K562 (cell line): ENCODE results near the gene UTP20. TPM values are rescaled to one million over a fixed set of nuclear protein-coding genes. Genes with fewer than 3 reads are reported as not detected.

ENCODE experiments used
- ATAC-seq: fragments of 200-7000 bp; cut with Tn5 transposase; 3 replicates; pipeline ENCODE4 v1.9.1; 2020; ENCODE audit warnings: moderate library complexity
- BruUV-seq: library from RNA; stranded (reverse); fragments of 400-500 nt; replicated peaks from 2 replicates; lab custom pipeline; 2021; lab: Mats Ljungman, UMichigan
- CTCF ChIA-PET: fragments of 300-600 bp; formaldehyde crosslinking; extraction: SDS; loops from one replicate; lab custom pipeline; 2021; ENCODE audit warnings: low intra/inter-chr PET ratio; lab: Yijun Ruan, JAX
- POLR2A ChIA-PET: fragments of 300-600, 350-650 bp; sonication (Branson Sonifier 250); formaldehyde crosslinking; extraction: SDS; loops from one replicate; lab custom pipeline; 2021; ENCODE audit warnings: antibody characterized with exemption, inconsistent platforms; lab: Yijun Ruan, JAX
- DNase-seq, 4 experiments: peaks; one replicate each; pipeline versions ENCODE4 v3.0.0 to v3.0.0-alpha.2; 2011 to 2018; ENCODE audit warnings: low spot score in 3 of 4, mixed read lengths in 3 of 4; ENCODE audit errors: extremely low read depth in 1 of 4
- FAIRE-seq: peaks from 2 replicates; lab custom pipeline; 2011; peaks lifted over from hg19 to GRCh38; lab: Jason Lieb, UNC
- H2AFZ ChIP-seq: 2 replicates; pipeline ENCODE4 v1.6.0; 2011; ENCODE audit warnings: low read depth, low read length, control low read depth, inconsistent platforms
- H3K27ac ChIP-seq: fragments of 200-600 bp; 3 replicates; pipeline ENCODE4 v1.8.0; 2011; ENCODE audit warnings: low read depth, mild to moderate bottlenecking, control low read depth, inconsistent platforms, low read length, moderate library complexity, mixed read lengths; ENCODE audit errors: extremely low read depth
- H3K27me3 ChIP-seq, 2 experiments: fragments of 300-600 bp in 1 of 2; 2 replicates in 1 of 2; 3 replicates in 1 of 2; pipeline versions ENCODE4 v1.6.0 to v1.8.0; 2011; ENCODE audit warnings: inconsistent platforms in 2 of 2, low read length in 2 of 2, mild to moderate bottlenecking in 1 of 2, mixed read lengths in 1 of 2, moderate library complexity in 1 of 2; ENCODE audit not compliant: control insufficient read depth in 2 of 2, insufficient read depth in 2 of 2
- H3K36me3 ChIP-seq: fragments of 300-600 bp; 3 replicates; pipeline ENCODE4 v1.8.0; 2011; ENCODE audit warnings: mild to moderate bottlenecking, low read length, inconsistent platforms; ENCODE audit not compliant: control insufficient read depth, insufficient read depth
- H3K4me1 ChIP-seq, 2 experiments: fragments of 200-600 bp in 1 of 2; replicated peaks in 1 of 2; 2 replicates in 1 of 2; 3 replicates in 1 of 2; pipeline versions ENCODE4 v1.5.1 to v1.8.0; 2011; ENCODE audit warnings: inconsistent platforms in 2 of 2, low read length in 2 of 2, mild to moderate bottlenecking in 1 of 2, mixed read lengths in 1 of 2, moderate library complexity in 1 of 2; ENCODE audit not compliant: control insufficient read depth in 2 of 2, insufficient read depth in 2 of 2
- H3K4me2 ChIP-seq: 2 replicates; pipeline ENCODE4 v1.6.1; 2011; ENCODE audit warnings: low read length, control low read depth, inconsistent platforms, mixed read lengths; ENCODE audit not compliant: insufficient read depth
- H3K4me3 ChIP-seq: fragments of 200-600 bp; sonication (generic), shearing (Covaris generic); 2 replicates; pipeline ENCODE4 v1.5.1; 2016; ENCODE audit warnings: control low read depth, inconsistent platforms
- H3K79me2 ChIP-seq: fragments of 200-600 bp; 3 replicates; pipeline ENCODE4 v1.8.0; 2011; ENCODE audit warnings: low read length, inconsistent platforms; ENCODE audit not compliant: control insufficient read depth, insufficient read depth
- H3K9ac ChIP-seq, 2 experiments: 2 replicates each; pipeline versions ENCODE4 v1.6.0 to v1.6.1; 2011; ENCODE audit warnings: low read depth in 2 of 2, low read length in 2 of 2, control low read depth in 1 of 2, inconsistent platforms in 1 of 2, mild to moderate bottlenecking in 1 of 2, mixed read lengths in 1 of 2; ENCODE audit not compliant: insufficient read depth in 1 of 2
- H3K9me1 ChIP-seq: one replicate; pipeline ENCODE4 v1.6.0; 2011; ENCODE audit warnings: inconsistent platforms, mild to moderate bottlenecking, low read length, moderate library complexity; ENCODE audit not compliant: control insufficient read depth, insufficient read depth
- H3K9me3 ChIP-seq: replicated peaks from 2 replicates; pipeline ENCODE4 v1.5.1; 2011; ENCODE audit warnings: low read depth, low read length, inconsistent platforms; ENCODE audit not compliant: control insufficient read depth, insufficient read depth
- H4K20me1 ChIP-seq: replicated peaks from 2 replicates; pipeline ENCODE4 v1.6.1; 2011; ENCODE audit warnings: low read length, inconsistent platforms, mixed read lengths; ENCODE audit not compliant: control insufficient read depth, insufficient read depth
- AFF1 ChIP-seq, 2 experiments: fragments of 450-650 bp; IDR thresholded peaks; 2 replicates each; pipeline ENCODE4 v1.6.1; 2018; ENCODE audit warnings: mild to moderate bottlenecking in 2 of 2, low read depth in 1 of 2; ENCODE audit not compliant: partially characterized antibody in 2 of 2
- ATF1 ChIP-seq, 2 experiments: fragments of 450-650 bp in 1 of 2; IDR thresholded peaks; 2 replicates each; pipeline ENCODE4 v1.6.1; 2016; ENCODE audit warnings: missing compliant biosample characterization in 1 of 2, missing genetic modification characterization in 1 of 2
- ETV1 ChIP-seq: fragments of 450-650 bp; conservative IDR thresholded peaks from 2 replicates; pipeline ENCODE4 v1.6.1; 2016; ENCODE audit warnings: missing genetic modification characterization, control low read depth, low read depth, missing compliant biosample characterization
- RAD21 ChIP-seq, 2 experiments: fragments of 250-450 bp in 1 of 2; fragments of 450-650 bp in 1 of 2; sonication (Bioruptor Pico) in 1 of 2; formaldehyde crosslinking in 1 of 2; IDR thresholded peaks in 1 of 2; conservative IDR thresholded peaks in 1 of 2; 2 replicates each; pipeline versions ENCODE4 v1.4.0 to v1.8.0; 2020 to 2022; ENCODE audit warnings: mild to moderate bottlenecking in 2 of 2, moderate library complexity in 1 of 2
- XRCC4 ChIP-seq: IDR thresholded peaks from one replicate; pipeline ENCODE4 v1.6.1; 2011; ENCODE audit not compliant: insufficient read depth, insufficient read length; ENCODE audit errors: extremely low read depth
- ZBED1 ChIP-seq: IDR thresholded peaks from 2 replicates; pipeline ENCODE4 v1.6.1; 2014
- ZBTB34 ChIP-seq: fragments of 250-450 bp; sonication (Bioruptor Pico); IDR thresholded peaks from 2 replicates; pipeline ENCODE4 v1.8.0; 2021; ENCODE audit warnings: mild to moderate bottlenecking, moderate library complexity
- ZFX ChIP-seq: sonication (generic); formaldehyde crosslinking; IDR thresholded peaks from 2 replicates; pipeline ENCODE4 v1.8.0; 2022; ENCODE audit warnings: mild to moderate bottlenecking, missing genetic modification reagents, moderate library complexity
- ZNF354B ChIP-seq: fragments of 250-450 bp; sonication (Bioruptor Pico); IDR thresholded peaks from 2 replicates; pipeline ENCODE4 v1.4.0; 2020
- ZNF707 ChIP-seq: fragments of 250-450 bp; sonication (Bioruptor Pico); conservative IDR thresholded peaks from 2 replicates; pipeline ENCODE4 v1.8.0; 2022; ENCODE audit warnings: inconsistent platforms, mild to moderate bottlenecking, moderate library complexity
- WGBS: fragments of 100-300 bp; shearing (Covaris generic); methylation state at CpG from one replicate; pipeline ENCODE4 v1.1.6; 2016; ENCODE audit warnings: low coverage, mixed read lengths; ENCODE audit not compliant: insufficient coverage; ENCODE audit errors: missing lambda C conversion rate; 5-methylcytosine and 5-hydroxymethylcytosine counted together
- in situ Hi-C: fragments of 300-500 bp; cut with MboI; formaldehyde crosslinking; loops from 4 replicates; pipeline ENCODE4 v1.15.0; 2018; ENCODE audit warnings: inconsistent platforms, mixed read lengths
- intact Hi-C: fragments of 100-400 bp; cut with micrococcal nuclease; formaldehyde crosslinking; loops from 2 replicates; pipeline ENCODE4 v1.14.2; 2022
- polyA plus RNA-seq, 8 experiments: library from polyadenylated mRNA; depleted of rRNA in 4 of 8; stranded (reverse) in 5 of 8; unstranded in 3 of 8; fragments of >200 nt; fragmentation: Nextera tagmentation in 2 of 8; fragmentation: Illumina TruSeq in 1 of 8; extraction: Ambion mirVana in 2 of 8; extraction: Trizol in 1 of 8; gene quantifications; 2 replicates each; pipeline versions ENCODE4 v1.2.1 to v1.2.3, GENCODE V29; 2011 to 2014; ENCODE audit warnings: inconsistent platforms in 1 of 8, missing spikeins in 1 of 8
- total RNA-seq, 7 experiments: library from RNA; depleted of rRNA in 6 of 7; stranded (reverse); fragments of >200 nt in 6 of 7; fragmentation: Illumina TruSeq in 2 of 7; extraction: Trizol in 2 of 7; gene quantifications; 2 replicates each; pipeline versions ENCODE4 v1.2.1 to v1.2.3, GENCODE V29; 2011 to 2021; ENCODE audit warnings: low replicate concordance in 1 of 7
- TF ChIP-seq, protein P1 (sequence below): fragments of 250-450 bp; sonication (Bioruptor Pico); IDR thresholded peaks from 2 replicates; pipeline ENCODE4 v1.4.0; 2020; ENCODE audit warnings: mild to moderate bottlenecking

Gene UTP20
- total and polyA plus RNA-seq, 9 of the 15 experiments (the other 6 are each of a cell fraction or from before 2014, with no cell fraction given): 4.3 to 41.3 (median 20.7) TPM

DNA sequence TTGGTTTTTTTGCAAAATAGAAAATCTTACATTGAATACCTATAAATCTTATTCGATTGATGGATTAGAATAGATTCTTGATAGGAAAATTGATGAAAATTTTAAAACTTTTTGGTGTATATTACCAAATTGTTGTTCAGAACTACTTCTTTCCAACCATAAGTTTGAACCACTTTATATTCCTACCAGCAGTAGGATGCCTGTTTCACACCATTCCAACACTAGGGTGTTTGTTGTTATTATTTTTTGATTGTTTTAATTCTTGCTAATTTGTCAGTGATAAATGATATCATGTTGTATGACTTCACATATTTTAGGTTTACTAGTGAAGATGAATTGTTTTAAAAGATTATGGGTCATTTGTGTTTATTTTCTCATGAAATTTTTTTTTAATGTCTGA is 43.4 kb downstream of the UTP20 start:
- ATAC-seq (0 out of 3 replicates have a peak, but pooled peaks have one; percentile 42), DNase-seq (peak in 1 of 4 experiments; percentile 10), FAIRE-seq (no peak)
- H3K4me2 ChIP-seq: no peak overlapping the region
- H3K27ac ChIP-seq: no peak overlapping the region
- BruUV-seq: no TSS peak
- WGBS: 100% methylated on average over 1 of the region's 1 CpG
- H3K9ac ChIP-seq: no peak overlapping the region
- ChIA-PET CTCF (interaction anchor here (0.6 kb wide), 1 partner anchor 15 kb away, joined by 3 read pairs; no protein-coding TSS in a partner anchor), POLR2A (interaction anchor here (0.6 to 1.2 kb wide), 2 partner anchors 11 to 71 kb away, joined by 3 to 4 read pairs; no protein-coding TSS in a partner anchor)
- no peaks in the 10 kb centered on the region for H4K20me1 ChIP-seq
- in situ Hi-C loops: no loop called here
- no peak overlapping the region for H3K4me3 ChIP-seq
- no peaks in the 10 kb centered on the region for H3K9me3 ChIP-seq
- no peaks in the 10 kb centered on the region for H3K79me2 ChIP-seq
- intact Hi-C loops: loop anchor here (10.0 kb wide), 2 partner anchors 148 to 338 kb away; no protein-coding TSS in a partner anchor
- H2AFZ ChIP-seq: no peak overlapping the region
- H3K9me1 ChIP-seq: no peaks in the 10 kb centered on the region
- no peaks in the 10 kb centered on the region for H3K4me1 ChIP-seq
- peaks cover 67% of the 10 kb centered on the region for H3K36me3 ChIP-seq
- no peaks in the 10 kb centered on the region for H3K27me3 ChIP-seq
- TF ChIP-seq ZBED1 (no peak), ATF1 (CRISPR knock-in tag; IDR thresholded peaks at IDR 0.05) (no peak), ATF1 (tag; IDR thresholded peaks at IDR 0.05) (no peak), ZNF354B (CRISPR knock-in tag) (no peak), XRCC4 (no peak), ETV1 (tag) (no peak), ZBTB34 (CRISPR knock-in tag) (no peak), ZFX (CRISPR knock-in tag) (no peak), ZNF707 (CRISPR knock-in tag) (no peak), AFF1 (IDR thresholded peaks at IDR 0.05; ENCODE audit: low read depth in 1 of 2, partially characterized antibody in 2 of 2) (no peak), RAD21 (CRISPR knock-in tag; conservative IDR thresholded peaks at IDR 0.05 in 1 of 2, IDR thresholded peaks at IDR 0.05 in 1 of 2) (no peak)
- TF ChIP-seq, protein P1, sequence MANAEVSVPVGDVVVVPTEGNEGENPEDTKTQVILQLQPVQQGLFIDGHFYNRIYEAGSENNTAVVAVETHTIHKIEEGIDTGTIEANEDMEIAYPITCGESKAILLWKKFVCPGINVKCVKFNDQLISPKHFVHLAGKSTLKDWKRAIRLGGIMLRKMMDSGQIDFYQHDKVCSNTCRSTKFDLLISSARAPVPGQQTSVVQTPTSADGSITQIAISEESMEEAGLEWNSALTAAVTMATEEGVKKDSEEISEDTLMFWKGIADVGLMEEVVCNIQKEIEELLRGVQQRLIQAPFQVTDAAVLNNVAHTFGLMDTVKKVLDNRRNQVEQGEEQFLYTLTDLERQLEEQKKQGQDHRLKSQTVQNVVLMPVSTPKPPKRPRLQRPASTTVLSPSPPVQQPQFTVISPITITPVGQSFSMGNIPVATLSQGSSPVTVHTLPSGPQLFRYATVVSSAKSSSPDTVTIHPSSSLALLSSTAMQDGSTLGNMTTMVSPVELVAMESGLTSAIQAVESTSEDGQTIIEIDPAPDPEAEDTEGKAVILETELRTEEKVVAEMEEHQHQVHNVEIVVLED (CRISPR knock-in tag): no peak
